CD4-positive, alpha-beta T cell (primary cell): ENCODE data around the gene MUC13. TPM values are rescaled to one million over a fixed set of nuclear protein-coding genes. Genes with fewer than 3 reads are reported as not detected.

Experiments used
- ATAC-seq: fragments of 200-7000 bp; cut with Tn5 transposase; one replicate; pipeline ENCODE4 v1.10.0; 2022; ENCODE audit warnings: mild to moderate bottlenecking; ENCODE audit not compliant: poor library complexity
- CTCF ChIA-PET: fragments of 350-600 bp; sonication (Branson Sonifier 250); formaldehyde crosslinking; loops from one replicate; lab custom pipeline; 2021; ENCODE audit warnings: antibody characterized with exemption, inconsistent platforms; lab: Charles Lee
- POLR2A ChIA-PET: fragments of 350-600 bp; sonication (Branson Sonifier 250); formaldehyde crosslinking; loops from one replicate; lab custom pipeline; 2021; ENCODE audit warnings: antibody characterized with exemption, inconsistent platforms; lab: Charles Lee
- DNase-seq, 14 experiments: peaks; one replicate each; pipeline ENCODE4 v3.0.0-alpha.2; 2013 to 2020; ENCODE audit warnings: mixed read lengths in 2 of 14
- H3K27ac ChIP-seq, 2 donors: one replicate each; pipeline versions ENCODE4 v1.5.1 to v1.7.0; 2013; ENCODE audit warnings: low read length in 2 of 2, low read depth in 1 of 2, mild to moderate bottlenecking in 1 of 2
- H3K27me3 ChIP-seq, 2 experiments: 1 replicate in 1 of 2; 2 replicates in 1 of 2; pipeline versions ENCODE4 v1.6.1 to v1.7.0; 2013; ENCODE audit warnings: low read length in 2 of 2, control low read depth in 1 of 2, mild to moderate bottlenecking in 1 of 2, moderate library complexity in 1 of 2; ENCODE audit not compliant: insufficient read depth in 2 of 2, control insufficient read depth in 1 of 2
- H3K36me3 ChIP-seq: one replicate; pipeline ENCODE4 v1.6.1; 2013; ENCODE audit warnings: low read length, control low read depth; ENCODE audit not compliant: insufficient read depth
- H3K4me1 ChIP-seq: one replicate; pipeline ENCODE4 v1.6.1; 2013; ENCODE audit warnings: low read length, control low read depth; ENCODE audit not compliant: insufficient read depth
- H3K4me3 ChIP-seq: one replicate; pipeline ENCODE4 v1.5.1; 2013; ENCODE audit warnings: mild to moderate bottlenecking, low read length, moderate library complexity
- H3K9me3 ChIP-seq, 2 experiments: 1 replicate in 1 of 2; 2 replicates in 1 of 2; pipeline versions ENCODE4 v1.6.1 to v1.7.0; 2013; ENCODE audit warnings: low read length in 2 of 2, mild to moderate bottlenecking in 2 of 2, control low read depth in 1 of 2, moderate library complexity in 1 of 2; ENCODE audit not compliant: control insufficient read depth in 1 of 2, insufficient read depth in 1 of 2
- H3K27ac Mint-ChIP-seq: one replicate; pipeline ENCODE4 v1.8.0; 2020; ENCODE audit warnings: mixed read lengths
- H3K27me3 Mint-ChIP-seq: one replicate; pipeline ENCODE4 v1.8.0; 2021; ENCODE audit warnings: mixed read lengths
- H3K36me3 Mint-ChIP-seq: one replicate; pipeline ENCODE4 v1.8.0; 2021; ENCODE audit warnings: low read depth, mixed read lengths
- H3K4me1 Mint-ChIP-seq: one replicate; pipeline ENCODE4 v1.8.0; 2021; ENCODE audit warnings: low read depth, mixed read lengths
- H3K4me3 Mint-ChIP-seq: one replicate; pipeline ENCODE4 v1.8.0; 2020; ENCODE audit warnings: mild to moderate bottlenecking, mixed read lengths
- H3K9me3 Mint-ChIP-seq: one replicate; pipeline ENCODE4 v1.8.0; 2020; ENCODE audit warnings: mixed read lengths
- CTCF ChIP-seq: fragments of 200-600 bp; IDR thresholded peaks from one replicate; pipeline ENCODE4 v1.8.0; 2022; ENCODE audit warnings: antibody characterized with exemption, mild to moderate bottlenecking
- intact Hi-C, 2 experiments: fragments of 100-400 bp; cut with DNase I in 1 of 2; cut with micrococcal nuclease in 1 of 2; formaldehyde crosslinking; loops; one replicate each; pipeline versions ENCODE4 v1.15.1 to v1.9.0; 2023 to 2025; cut with DNase I, micrococcal nuclease
- total RNA-seq, 174 experiments: library from RNA in 2 of 174; stranded (reverse) in 2 of 174; gene quantifications; one replicate each; pipeline ENCODE4 v1.2.3 and lab custom pipeline; 2021 to 2026

MUC13 gene
- total RNA-seq, 2 experiments from 2014 or later, result 0.47 TPM; not detected in 1

DNA sequence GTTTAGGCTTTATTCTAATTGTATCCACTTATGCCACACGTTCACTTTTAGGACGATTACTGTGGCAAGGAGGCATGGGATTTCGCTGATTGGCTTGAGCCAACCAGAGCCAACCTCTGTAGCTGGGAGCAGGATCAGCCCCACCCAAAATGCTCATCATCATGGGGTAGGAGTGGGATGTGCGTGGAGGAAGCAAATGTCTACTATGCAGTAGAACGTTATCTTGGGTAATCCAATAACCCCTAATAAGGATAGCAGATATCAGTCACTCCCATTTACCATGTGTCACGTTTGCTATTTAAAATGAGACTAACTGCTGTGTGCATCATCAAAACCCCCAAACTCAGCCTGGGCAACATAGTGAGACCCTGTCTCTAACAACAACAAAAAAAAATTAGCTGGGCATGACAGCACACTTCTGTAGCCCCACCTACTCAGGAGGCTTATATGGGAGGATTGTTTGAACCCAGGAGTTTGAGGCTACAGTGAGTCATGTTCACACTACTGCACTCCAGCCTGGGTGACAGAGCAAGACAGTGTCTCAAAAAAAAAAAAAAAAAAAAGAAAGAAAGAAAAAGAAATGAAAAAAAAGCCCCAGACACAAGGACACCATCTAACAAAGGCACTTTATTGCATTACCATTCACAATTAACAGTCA is 29.6 kb downstream of the MUC13 start:
- Histone ChIP-seq H3K4me3 (no peak overlapping the region), H3K27ac (no peak overlapping the region), H3K4me1 (peaks cover 8% of the 10 kb centered on the region), H3K36me3 (no peaks in the 10 kb centered on the region), H3K27me3 (peaks cover 0 to 8% of the 10 kb centered on the region in 2 experiments), H3K9me3 (no peaks in the 10 kb centered on the region)
- POLR2A ChIA-PET, result no interaction called here
- intact Hi-C loops, result loop anchor here in 1 of 2 experiments (10.0 kb wide), 1 partner anchor 340 kb away; no protein-coding TSS in a partner anchor
- Mint-ChIP-seq H3K27me3 (peaks cover 13% of the 10 kb centered on the region), H3K36me3 (no peaks in the 10 kb centered on the region), H3K4me3 (no peak overlapping the region), H3K27ac (no peak overlapping the region), H3K9me3 (no peaks in the 10 kb centered on the region), H3K4me1 (peaks cover 5% of the 10 kb centered on the region)
- CTCF ChIA-PET, result interaction anchor here (0.7 to 0.8 kb wide), 2 partner anchors 144 to 343 kb away, joined by 3 read pairs; no protein-coding TSS in a partner anchor
- ATAC-seq (no peak), DNase-seq (no peak)
- TF ChIP-seq CTCF, result no peak

DNA sequence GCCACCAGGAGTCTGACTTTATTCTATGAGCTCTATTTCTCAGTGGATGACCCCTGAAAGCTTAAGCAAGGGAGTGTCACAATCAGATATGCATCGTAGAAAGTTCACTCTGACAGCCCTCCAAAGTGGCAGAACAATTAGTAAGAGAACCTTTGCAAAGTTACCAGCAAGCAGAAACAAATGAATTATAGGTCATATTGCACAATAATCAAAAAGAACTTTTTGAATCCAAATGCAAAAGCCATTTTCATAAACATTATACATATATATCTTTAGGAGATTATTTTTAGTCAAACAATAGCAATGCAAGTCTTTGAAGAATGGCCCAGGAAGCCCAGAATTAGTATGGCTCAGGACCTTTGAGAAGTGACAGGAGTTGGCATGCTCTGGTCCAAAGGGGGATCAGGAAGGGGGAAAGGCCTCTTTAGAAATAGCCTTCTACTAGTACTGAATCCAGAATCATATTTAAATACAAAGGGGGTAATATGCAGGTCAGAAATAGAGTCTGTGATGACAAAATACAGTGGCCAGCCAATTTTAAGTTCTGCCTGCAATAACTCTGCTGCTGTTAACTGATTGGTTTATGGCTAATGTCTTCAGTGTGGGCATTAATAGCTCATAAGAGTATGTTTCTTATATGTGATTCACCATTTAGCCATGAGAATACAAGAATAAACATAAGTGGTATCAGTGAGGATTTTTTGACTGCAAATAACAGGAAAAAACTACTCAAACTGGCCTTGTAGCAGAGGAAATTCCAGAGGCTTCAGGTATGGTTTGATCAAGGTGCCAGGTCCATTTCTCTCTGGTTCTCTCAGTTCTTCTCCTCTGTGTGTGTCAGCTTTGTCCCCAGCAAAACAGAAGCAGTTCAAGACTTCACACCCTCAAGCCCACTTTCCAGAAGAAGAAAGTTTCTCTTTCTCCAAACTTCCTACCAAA is 30.4 kb downstream of the MUC13 start:
- DNase-seq (no peak), ATAC-seq (no peak)
- Mint-ChIP-seq H3K27me3 (peaks cover 13% of the 10 kb centered on the region), H3K36me3 (no peaks in the 10 kb centered on the region), H3K27ac (no peak overlapping the region), H3K4me3 (no peak overlapping the region), H3K4me1 (peaks cover 5% of the 10 kb centered on the region), H3K9me3 (no peaks in the 10 kb centered on the region)
- ChIA-PET CTCF (interaction anchor here (0.8 kb wide), 1 partner anchor 143 kb away, joined by 3 read pairs; no protein-coding TSS in a partner anchor), POLR2A (no interaction called here)
- H3K4me1 ChIP-seq, result peaks cover 8% of the 10 kb centered on the region
- no peaks in the 10 kb centered on the region for H3K36me3 ChIP-seq
- H3K27ac ChIP-seq, result no peak overlapping the region
- no peak overlapping the region for H3K4me3 ChIP-seq
- intact Hi-C loops, result loop anchor here in 1 of 2 experiments (10.0 kb wide), 1 partner anchor 339 kb away; no protein-coding TSS in a partner anchor
- H3K9me3 ChIP-seq, result no peaks in the 10 kb centered on the region
- peaks cover 0 to 8% of the 10 kb centered on the region in 2 experiments for H3K27me3 ChIP-seq
- no peak for TF ChIP-seq CTCF

DNA sequence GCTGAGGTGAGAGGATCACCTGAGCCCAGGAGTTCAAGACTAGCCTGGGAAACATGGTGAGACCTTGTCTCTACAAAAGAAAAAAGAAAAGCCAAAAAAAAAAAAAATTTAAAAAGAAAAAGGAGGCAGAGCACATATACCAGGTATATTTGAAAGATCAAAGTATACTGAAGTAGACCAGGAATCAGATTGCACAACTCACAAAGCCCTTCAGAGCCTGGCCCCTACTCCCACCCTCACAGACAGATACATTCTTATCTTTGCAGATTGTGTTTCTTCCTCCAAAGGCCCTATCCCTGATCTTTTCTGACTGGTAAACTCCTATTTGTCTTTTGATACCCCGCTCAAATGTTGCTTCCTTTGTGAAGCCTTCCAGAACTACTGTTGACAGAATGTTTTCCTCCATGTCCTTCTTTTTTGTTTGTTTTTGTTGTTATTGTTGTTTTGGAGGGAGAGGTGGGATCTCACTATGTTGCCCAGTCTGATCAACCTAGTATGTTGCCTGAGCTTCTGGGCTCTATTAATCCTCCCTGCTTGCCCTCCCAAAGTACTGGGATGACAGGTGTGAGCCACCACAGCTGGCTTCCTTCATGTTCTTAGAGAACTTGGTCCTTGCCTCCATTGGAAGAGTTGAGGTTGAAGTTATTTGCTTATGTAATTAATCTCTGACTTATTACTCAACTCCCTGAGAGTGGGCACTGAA is 37.6 kb downstream of the MUC13 start:
- DNase-seq (no peak), ATAC-seq (no peak)
- no peak overlapping the region for H3K4me3 ChIP-seq
- POLR2A ChIA-PET, result no interaction called here
- peaks cover 8% of the 10 kb centered on the region for H3K4me1 ChIP-seq
- H3K27me3 ChIP-seq, result no peaks in the 10 kb centered on the region
- no peak overlapping the region for H3K27ac Mint-ChIP-seq
- H3K36me3 Mint-ChIP-seq, result no peaks in the 10 kb centered on the region
- CTCF ChIA-PET, result no interaction called here
- H3K4me3 Mint-ChIP-seq, result no peak overlapping the region
- no peak overlapping the region for H3K27ac ChIP-seq
- H3K9me3 ChIP-seq, result no peaks in the 10 kb centered on the region
- no peaks in the 10 kb centered on the region for H3K9me3 Mint-ChIP-seq
- H3K4me1 Mint-ChIP-seq, result peaks cover 5% of the 10 kb centered on the region
- no peaks in the 10 kb centered on the region for H3K36me3 ChIP-seq
- peaks cover 4% of the 10 kb centered on the region for H3K27me3 Mint-ChIP-seq
- intact Hi-C loops, result no loop called here
- TF ChIP-seq CTCF, result no peak
